ENCODE results near the gene TBKBP1. TPM values are rescaled to one million over a fixed set of nuclear protein-coding genes. Genes with fewer than 3 reads are reported as not detected.

The TBKBP1 gene
- total and polyA plus RNA-seq, 2 of the 4 experiments (the other 2 are of a cell fraction): 3.4 to 8.5 TPM

DNA sequence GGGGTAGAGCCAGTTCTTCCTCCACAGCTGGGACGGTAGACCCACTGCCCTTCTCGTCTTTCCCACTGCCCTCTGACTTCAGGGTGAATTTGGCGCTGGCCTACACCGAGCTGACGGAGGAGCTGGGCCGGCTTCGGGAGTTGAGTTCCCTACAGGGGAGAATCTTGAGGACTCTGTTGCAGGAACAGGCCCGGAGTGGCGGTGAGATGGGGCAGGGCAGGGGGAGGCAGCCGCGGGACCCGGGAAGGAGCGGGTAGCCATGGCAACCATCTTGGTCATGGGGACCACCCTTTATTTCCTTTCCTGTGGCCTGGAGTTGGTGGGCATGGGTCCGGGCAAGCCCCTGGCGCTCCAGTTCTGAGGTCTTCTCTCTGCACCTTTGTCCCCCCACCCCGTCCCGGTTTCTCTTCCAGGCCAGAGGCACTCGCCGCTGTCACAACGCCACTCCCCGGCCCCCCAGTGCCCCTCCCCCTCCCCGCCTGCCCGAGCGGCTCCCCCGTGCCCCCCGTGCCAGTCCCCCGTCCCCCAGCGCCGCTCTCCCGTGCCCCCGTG, 14.4 kb downstream of the TBKBP1 start:
- dilution Hi-C loops (cut with HindIII; ENCODE audit: low sequenced_read_pairs, unreplicated experiment) (no loop called here), in situ Hi-C loops (cut with MboI; ENCODE audit: low sequenced_read_pairs) (no loop called here), intact Hi-C loops (cut with micrococcal nuclease) (no loop called here)
- Histone ChIP-seq H4K20me1 (ENCODE audit: insufficient read depth, low read length) (peaks cover 10% of the 10 kb centered on the region), H3K27ac (ENCODE audit: insufficient read depth, low read length) (no peak overlapping the region), H3K9me3 (ENCODE audit: control insufficient read depth, insufficient read depth, low read length) (no peaks in the 10 kb centered on the region), H4K8ac (ENCODE audit: low read depth in 2 of 2, low read length in 2 of 2) (no peak overlapping the region), H3K56ac (ENCODE audit: extremely low read depth, insufficient read depth, low read length) (no peak overlapping the region), H3K27me3 (ENCODE audit: control insufficient read depth, insufficient read depth, low read length) (peaks cover 15% of the 10 kb centered on the region), H2BK15ac (ENCODE audit: low read depth, low read length) (no peak overlapping the region), H2AK9ac (replicated peaks; ENCODE audit: low read depth, low read length, poor library complexity) (no peak overlapping the region), H3K23ac (ENCODE audit: low read depth, low read length) (no peak overlapping the region), H2BK120ac (ENCODE audit: low read depth, low read length) (no peak overlapping the region), H3K4me3 (ENCODE audit: insufficient read depth, low read depth, low read length) (no peak overlapping the region), H2BK5ac (ENCODE audit: low read depth, low read length, poor library complexity, severe bottlenecking) (no peak overlapping the region), H3K9me1 (ENCODE audit: insufficient read depth, low read length) (peaks cover 3% of the 10 kb centered on the region; the same call in 1 of the 2 replicates), H3K9ac (ENCODE audit: low read depth, low read length) (no peak overlapping the region), H2AFZ (replicated peaks; ENCODE audit: low read length, poor library complexity) (peak overlapping the region; percentile 47), H2BK20ac (ENCODE audit: low read depth, low read length) (no peak overlapping the region), H3K14ac (replicated peaks; ENCODE audit: low read depth, low read length) (no peak overlapping the region), H3K4me2 (ENCODE audit: low read depth, low read length) (no peak overlapping the region), H3K36me3 (ENCODE audit: control insufficient read depth, insufficient read depth, low read length) (peaks cover 15% of the 10 kb centered on the region; the same call in 1 of the 2 replicates), H3K79me1 (ENCODE audit: low read depth in 1 of 2, low read length in 2 of 2) (no peaks in the 10 kb centered on the region), H3K18ac (ENCODE audit: low read depth, low read length) (no peak overlapping the region), H3K4me1 (ENCODE audit: control insufficient read depth, insufficient read depth, low read length) (0 out of 2 replicates have a peak, but pooled peaks cover 1% of the 10 kb centered on the region), H2AK5ac (ENCODE audit: low read depth, low read length) (no peak overlapping the region), H4K5ac (ENCODE audit: low read depth, low read length) (no peak overlapping the region), H3K4ac (ENCODE audit: low read depth, low read length) (no peak overlapping the region), H4K91ac (ENCODE audit: insufficient read depth, low read depth, low read length) (no peak overlapping the region)
- ChIA-PET POLR2A (ENCODE audit: unreplicated experiment) (no interaction called here), CTCF (no interaction called here)
- no TSS peak for BruUV-seq (replicated peaks)
- TF ChIP-seq CEBPB (IDR thresholded peaks at IDR 0.05; ENCODE audit: low read depth, low read length): no peak
- TF ChIP-seq FOS (IDR thresholded peaks at IDR 0.05; ENCODE audit: low read depth, low read length): no peak
- TF ChIP-seq BHLHE40 (IDR thresholded peaks at IDR 0.05; ENCODE audit: low read depth, low read length): no peak
- TF ChIP-seq CHD1 (IDR thresholded peaks at IDR 0.05; ENCODE audit: low read depth, low read length): no peak
- no peak for TF ChIP-seq MAZ (IDR thresholded peaks at IDR 0.05; ENCODE audit: borderline replicate concordance, low read depth, low read length)
- no peak for TF ChIP-seq RAD21 (IDR thresholded peaks at IDR 0.05; ENCODE audit: low read length)
- TF ChIP-seq SMC3 (IDR thresholded peaks at IDR 0.05; ENCODE audit: low read depth, low read length): no peak
- no peak for TF ChIP-seq RFX5 (IDR thresholded peaks at IDR 0.05; ENCODE audit: low read depth, low read length)
- WGBS, 2 experiments (ENCODE audit: extremely low coverage in 2 of 2, insufficient read length in 1 of 2): 64% methylated on average over 8 of the region's 31 CpGs; no CpG with 5 or more reads in 1 of the 2 experiments
- ATAC-seq (ENCODE audit: low read depth): no peak
- DNase-seq: no peak

All from IMR-90 (cell line).